HG03354 (cell line): ENCODE results near the gene ACYP1.

Source experiments
- ATAC-seq: cut with Tn5 transposase; IDR thresholded peaks from one replicate; pipeline ENCODE4 v1.9.1; 2021; ENCODE audit warnings: mild to moderate bottlenecking; ENCODE audit not compliant: unreplicated experiment, poor library complexity, severe bottlenecking

The ACYP1 gene

DNA sequence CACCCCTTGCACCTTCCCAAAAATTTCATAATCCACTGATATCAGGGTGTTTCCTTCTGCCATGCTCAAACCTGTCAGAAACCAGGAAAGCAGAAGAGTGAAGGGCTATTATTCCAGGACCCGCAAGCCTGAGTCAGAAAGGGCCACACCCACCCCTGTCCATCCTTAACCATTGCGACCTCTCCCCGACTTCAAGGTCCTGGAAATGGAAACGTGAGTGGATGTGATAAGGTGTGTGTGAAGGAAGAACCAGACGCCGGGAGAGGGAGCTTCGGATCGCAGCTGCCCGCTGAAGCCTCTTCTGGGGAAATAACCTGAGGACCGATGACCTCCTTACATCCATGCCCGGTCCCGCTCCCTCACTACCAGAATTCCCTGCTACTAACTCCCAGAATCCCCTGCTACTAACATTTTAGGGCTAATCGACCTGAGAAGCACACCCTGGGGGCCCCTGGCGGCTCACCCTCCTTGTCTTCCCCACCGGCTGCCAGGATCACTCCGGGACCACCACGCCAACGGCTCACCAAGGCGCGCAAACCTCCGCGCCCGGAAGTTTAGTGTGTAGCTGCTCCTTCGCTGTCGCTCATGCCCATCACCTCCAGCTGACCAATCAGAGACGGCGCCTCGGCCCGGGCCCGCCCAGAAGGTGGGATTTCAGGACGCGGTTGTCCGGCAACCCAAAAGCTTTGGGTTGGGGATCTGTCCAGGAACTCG lies at the start of gene ACYP1:
Gene ACYP1, minus strand, starts transcription at position 534 of the 714 bp plus-strand sequence. Its CDS starts 471 bp downstream, at position 63.
- peak; percentile 98 for ATAC-seq

DNA sequence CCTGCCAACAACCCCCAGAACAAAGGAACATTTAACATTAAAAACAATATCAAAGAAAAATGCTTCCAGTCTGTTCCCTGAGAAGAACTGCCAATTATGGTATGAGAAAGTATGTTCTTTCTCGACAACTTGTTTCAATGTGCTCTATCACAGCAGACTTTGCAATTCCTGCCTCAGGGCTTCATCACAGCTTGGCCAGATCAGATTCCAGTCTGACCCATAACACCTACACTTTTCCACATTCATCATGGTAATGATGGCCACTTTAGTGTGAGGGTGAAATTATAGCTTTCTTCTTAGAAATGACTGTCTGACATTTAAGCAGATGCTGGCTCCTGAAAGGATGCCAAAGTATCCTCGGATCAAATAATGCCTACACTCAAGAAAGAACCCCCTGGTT lies 46.1 kb upstream of the ACYP1 start:
- ATAC-seq, result no peak

DNA sequence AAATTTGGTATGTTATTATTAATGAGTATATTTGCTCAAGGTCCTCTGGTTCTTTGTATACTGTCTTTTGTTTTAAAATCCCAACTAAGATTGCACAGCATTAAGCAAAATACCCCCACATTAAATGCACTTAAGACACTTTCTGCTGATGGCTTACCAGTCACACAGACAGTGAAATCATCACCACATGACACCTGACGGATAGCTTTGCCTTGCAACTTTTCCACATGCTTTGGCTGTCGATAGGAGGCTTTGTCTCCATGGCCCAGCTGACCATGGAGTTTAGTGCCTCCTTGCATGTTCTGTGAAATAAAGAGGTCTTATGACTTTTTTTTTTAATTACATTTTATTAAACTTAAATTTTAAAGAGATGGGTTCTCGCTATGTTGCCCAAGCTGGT lies 43.4 kb upstream of the ACYP1 start:
- ATAC-seq, result no peak

DNA sequence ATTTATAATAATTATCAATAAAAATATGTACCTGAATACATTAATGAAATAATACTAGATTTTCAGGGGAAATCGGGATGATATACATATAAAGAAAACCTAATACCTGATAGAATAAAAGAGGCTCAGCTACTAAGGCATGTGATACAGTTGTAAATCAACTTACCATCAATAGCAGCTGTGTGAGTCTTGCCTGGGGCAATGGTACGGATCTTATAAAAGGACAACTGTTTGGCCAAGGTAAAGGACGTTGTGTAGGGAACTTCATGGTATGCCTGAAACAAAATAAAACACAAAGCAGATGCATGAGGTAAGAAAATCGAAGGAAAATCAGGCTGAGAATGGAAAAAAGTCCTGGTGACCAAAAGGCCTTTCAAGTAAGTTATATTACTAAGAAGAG lies 37.7 kb upstream of the ACYP1 start:
- ATAC-seq, result no peak

DNA sequence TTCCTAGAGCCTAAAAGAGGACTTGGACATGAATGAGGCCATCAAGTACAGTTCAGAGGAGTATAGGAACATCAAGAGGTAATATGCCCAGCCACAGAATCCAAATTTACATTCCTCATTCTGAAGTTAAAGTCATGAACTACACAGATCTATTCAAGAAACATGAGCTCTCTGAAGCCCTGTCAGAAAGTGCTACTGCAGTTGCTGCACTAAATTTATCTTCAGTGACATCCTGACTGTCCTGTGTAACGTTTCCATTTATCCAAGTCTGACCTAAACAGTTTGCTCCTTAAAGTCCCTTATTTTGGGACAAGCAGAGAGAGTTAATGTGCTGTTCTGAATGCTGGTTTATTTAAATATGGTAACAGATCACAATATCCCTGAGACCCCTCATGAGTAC lies 34.9 kb upstream of the ACYP1 start:
- ATAC-seq, result no peak

DNA sequence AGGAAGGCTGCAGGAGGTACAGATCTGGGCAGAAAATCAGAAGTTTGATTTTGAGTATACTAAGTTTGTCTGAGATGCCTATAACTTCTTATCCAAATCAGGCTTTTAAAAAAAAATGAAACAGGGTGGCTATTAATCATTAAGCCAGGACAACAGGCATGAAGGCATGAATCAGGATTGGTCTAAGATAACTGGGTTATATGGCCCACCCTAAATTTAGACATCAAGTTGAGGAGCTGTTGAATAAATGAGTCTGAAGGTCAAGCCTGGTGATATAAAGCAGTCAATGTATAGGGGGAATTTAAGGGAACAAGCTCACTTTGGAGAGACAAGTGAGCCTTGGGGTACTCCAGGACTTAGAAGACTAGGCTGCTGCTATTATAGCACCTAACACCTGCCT lies 34.4 kb upstream of the ACYP1 start:
- no peak for ATAC-seq

DNA sequence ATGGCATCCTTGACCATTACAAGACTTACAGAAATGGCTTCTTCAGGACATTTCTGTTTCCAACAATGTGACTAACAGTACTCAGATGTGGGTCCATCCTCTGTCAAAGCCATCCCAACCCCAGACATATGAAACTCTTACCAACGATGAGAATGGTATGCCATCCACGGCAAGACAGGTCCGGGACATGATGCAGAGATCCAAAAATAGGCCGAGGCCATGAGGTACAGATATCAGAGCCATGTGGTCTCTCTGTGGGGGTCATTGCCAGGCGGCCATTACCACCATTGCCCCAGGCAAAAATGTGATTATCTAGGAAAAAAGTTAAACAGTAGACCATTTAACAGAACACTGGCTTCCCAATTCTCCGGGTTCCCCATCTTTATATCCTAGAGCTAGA lies 33.1 kb upstream of the ACYP1 start:
- ATAC-seq, result no peak

DNA sequence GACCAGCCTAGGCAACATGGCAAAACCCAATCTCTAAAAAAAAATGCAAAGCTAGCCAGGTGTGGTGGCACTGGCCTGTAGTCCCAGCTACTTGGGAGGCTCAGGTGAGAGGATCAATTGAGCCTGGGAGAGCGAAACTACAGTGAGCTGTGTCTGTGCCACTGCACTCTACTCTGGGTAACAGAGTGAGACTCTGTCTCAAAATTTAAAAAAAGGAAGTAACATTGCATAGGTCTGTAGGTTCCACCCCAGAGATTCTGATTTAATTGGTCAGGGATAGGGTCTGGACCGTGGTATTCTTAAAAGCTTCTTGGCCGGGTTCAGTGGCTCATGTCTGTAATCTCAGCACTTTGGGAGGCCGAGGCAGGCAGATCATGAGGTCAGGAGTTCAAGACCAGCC lies 31.9 kb upstream of the ACYP1 start:
- no peak for ATAC-seq

DNA sequence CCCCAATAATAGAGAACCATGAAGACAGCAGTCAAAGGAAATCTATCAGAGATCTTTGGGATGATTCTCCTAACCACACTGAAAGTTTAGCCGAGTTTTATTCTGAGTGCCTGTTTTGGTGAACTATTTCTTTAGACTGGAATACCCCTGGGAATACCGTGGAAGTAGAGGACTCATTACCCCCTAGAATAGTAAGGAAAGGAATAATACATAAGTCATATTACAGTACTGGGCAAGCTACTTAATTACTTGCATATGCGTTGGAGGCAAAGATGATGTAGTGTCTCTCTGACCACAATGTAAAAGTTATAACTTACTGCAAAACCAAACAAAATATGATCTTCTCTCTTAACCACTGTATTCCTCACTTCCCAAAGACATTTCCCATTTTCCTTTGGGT lies 31.1 kb upstream of the ACYP1 start:
- ATAC-seq, result no peak

DNA sequence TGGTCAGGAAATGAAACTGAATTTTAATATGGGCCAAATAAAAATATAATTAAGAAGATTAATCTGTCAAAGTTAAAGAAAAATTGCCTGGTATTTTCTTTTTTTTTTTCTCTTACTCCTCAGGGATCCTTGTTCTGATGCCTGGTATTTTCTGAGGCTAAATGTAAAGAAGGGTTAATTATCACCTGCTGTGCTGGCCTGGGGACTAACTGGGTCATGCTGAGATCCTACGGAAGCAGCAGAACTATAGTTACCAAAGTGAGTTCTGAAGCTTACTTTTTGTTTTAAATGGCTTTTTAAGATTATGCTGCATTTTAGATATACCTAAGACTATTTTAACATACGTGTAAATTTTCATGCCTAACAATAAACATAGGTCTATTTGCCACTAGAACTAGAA lies 28.9 kb upstream of the ACYP1 start:
- ATAC-seq, result no peak

DNA sequence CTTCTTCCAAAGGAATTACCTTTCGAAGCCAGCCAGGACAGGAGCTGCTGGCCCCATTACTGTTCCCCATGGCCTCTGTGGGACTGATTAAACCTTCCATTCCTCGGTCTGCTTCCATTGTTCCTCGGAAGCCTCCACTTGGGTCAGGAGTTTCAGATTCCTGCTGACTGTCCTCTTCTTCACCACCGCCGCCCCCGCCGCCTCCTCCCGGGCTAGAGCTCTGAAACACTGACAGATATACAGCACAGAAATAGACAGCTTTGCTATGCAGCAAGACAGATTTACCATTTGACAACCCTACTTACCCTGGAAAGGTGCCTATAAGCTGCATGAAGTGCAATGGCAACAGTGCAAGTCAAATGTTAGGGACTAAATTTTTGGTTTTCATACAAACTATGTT lies 27.4 kb upstream of the ACYP1 start:
- no peak for ATAC-seq

DNA sequence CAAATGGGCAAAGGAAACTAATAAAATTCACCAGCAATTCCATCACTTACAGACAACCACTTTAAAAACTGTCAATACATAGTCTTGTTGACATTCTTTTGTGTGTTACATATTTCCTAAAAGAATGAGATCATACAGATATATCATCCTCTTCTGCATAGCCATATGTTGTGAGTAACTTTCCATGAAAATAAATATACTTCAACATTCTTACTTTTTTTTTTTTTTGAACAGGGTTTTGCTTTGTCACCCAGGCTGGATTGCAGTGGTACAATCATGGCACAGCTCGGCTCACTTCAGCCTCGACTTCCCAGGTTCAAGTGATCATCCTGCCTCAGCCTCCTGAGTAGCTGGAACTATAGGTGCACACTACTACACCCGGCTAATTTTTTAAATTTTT lies 26.5 kb upstream of the ACYP1 start:
- no peak for ATAC-seq

DNA sequence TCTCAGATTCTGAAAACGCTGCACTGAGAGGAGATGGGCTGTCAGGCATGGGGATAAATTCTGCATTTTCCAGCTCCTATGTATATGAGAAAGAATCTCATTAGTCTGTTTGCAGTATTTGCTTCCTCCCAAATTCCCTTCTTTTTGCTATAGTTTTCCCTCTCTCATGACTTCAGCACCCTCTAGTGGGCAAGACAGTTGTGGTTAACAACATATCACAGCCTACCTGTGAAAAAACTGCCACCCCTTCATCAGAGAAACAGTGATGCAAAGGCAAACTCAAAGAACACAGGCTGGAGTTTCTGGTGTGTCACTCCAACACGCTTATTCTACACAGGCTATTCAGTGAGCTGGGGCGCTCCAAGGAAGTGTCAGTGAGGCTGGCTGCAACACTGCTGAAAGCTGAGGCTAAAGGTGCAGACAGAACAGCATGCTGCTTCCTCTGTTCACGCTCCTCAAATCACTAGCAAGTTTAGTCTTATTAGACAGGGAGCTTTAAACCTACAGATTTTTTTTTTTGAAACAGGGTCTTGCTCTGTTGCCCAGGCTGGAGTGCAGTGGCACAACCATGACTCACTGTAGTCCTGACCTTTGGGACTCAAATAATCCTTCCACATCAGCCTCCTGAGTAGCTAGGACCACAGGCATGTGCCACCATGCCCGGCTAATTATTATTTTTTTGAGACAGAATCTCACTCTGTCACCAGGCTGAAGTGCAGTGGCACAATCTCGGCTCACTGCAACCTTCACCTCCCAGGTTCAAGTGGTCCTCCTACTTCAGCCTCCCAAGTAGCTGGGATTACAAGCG lies 24.9 kb upstream of the ACYP1 start:
- ATAC-seq, result no peak

DNA sequence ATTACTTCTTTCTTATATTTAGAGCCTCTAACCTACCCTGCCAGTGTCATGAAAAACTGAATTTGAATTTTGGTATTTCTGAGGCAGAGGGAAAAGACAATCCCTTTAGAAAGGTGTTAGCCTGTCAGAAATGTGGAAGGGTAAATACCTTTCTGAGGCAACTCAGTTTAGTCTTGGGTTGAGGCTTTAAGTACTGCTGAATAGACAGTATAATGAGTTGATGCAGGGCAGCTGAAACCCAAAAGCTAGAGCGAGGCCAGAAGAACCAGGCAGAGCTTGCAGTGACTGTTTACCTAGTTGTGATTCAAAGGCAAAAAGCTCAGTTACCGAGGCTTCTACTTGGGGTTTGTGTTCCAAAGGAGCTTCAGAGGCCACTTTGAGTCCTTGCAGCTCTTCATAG lies 24.3 kb upstream of the ACYP1 start:
- no peak for ATAC-seq

DNA sequence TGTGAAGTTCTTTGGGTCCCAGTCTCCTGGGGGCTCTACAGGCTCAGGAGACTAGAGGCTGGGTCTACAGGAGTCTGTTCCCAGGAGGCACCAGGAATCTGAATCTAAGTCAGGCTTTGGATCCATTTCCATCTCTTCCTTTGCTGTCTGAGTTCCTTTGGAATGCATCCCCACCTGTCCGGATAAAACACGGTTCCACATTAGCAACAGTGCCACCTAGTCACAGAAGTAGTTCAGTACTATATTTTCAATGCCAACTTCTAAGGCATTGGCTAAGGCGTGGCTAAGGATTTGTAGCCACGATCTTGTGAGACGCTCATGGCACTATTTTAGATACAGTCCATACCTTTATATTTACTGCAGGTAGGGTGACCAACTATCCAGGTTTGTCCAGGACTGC lies 20.7 kb upstream of the ACYP1 start:
- ATAC-seq, result no peak

DNA sequence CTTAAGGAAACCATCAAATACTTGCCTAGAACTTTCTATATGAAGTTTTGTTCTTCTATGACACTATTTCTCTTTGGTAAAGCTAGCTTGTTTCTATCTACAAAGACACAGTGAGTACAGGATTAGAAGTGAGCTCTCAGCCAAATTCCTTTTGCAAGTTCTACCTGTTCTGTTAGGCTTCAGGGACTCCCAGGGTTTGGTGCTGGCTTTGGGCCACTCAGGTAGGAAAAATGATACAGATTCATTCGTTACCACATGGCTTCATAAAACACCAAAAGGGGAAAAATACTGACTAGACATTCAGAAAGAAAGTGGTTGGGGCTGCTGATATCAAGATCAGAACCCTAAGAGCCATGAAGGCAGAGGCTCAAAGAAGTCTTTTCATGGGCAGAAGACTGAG lies 19.4 kb upstream of the ACYP1 start:
- ATAC-seq, result no peak

DNA sequence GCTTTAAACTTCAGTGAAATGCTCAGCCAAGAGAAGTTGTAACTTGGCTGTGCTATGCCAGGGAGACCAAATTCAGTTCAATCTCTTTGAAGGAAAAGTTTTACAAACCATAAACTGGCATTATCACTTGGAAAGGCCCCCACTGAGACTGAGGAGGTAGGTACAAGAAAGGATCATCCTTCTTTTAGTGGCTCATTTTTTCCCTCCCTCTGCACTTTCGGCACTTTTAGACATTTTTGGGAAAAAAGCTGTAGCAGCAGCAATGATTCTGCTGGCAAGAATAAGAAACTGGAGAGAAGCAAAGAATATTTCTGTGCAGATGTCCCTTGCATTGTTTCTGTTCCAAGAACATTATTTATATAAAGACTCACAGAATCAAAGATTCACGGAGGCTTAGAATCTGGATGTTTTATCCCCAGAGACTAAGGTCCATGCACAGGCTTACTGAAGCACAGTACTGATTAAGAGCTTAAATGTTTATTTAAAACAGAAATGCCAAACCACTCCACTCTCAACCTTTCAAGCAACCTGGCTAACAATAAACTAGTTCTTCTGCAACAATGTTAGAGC lies 17.9 kb upstream of the ACYP1 start:
- no peak for ATAC-seq

DNA sequence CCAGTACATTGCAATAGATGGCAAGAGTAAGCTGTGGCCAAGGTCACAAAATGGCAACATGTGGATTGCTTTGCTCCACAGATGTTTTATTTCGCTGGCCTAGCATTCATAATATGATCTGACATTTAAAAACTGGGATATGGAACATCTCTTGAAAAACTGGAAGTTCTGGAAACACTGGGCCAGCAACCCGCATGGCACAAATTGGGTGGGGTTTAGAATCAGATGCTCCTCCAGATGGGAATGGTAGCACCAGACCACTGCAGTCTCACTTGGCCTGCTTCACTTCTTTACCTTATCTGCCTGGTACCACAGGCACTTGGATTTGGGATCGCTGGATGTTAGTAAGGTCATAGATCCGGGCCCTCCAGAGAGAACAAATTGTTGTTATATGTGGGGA lies 15.7 kb upstream of the ACYP1 start:
- no peak for ATAC-seq

DNA sequence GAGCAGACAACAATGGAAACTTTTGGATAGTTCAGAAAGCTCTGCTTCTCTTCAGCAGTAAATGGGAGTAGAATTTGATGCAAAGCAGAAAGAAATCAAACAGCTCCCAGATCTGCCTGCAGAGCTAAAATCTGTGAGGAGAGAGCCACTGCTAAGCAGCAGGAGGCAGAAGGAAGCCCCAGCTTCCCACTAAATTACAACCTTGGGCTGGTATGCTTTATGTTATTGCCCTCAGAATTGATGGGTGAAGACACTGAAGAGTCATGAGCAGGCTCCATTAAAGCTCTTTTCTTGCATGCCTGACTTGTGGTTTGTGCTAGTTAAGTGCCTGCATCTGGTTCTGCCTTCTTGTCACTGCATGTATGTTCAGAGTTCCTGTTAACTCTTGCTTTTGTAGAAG lies 14.0 kb upstream of the ACYP1 start:
- ATAC-seq, result no peak

DNA sequence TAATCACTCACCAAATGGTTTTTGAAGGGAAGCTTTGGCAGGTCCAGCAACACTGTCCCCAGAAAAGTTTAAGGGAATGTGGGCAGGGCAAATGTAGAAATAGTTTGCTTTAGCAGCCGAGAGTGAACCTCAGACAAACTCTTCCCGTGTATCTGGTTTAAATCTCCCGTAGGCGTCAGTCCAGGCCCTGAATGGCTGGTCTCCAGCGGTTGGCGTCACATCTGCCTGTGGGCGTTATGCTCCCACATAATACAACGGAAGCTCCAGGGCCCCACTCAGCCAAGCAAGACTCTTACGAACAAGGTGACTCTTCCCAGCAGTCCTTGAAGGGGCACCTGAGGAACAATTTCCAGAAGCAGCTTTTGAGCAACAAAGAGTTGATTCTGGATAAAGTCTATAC lies 6.6 kb upstream of the ACYP1 start:
- no peak for ATAC-seq

DNA sequence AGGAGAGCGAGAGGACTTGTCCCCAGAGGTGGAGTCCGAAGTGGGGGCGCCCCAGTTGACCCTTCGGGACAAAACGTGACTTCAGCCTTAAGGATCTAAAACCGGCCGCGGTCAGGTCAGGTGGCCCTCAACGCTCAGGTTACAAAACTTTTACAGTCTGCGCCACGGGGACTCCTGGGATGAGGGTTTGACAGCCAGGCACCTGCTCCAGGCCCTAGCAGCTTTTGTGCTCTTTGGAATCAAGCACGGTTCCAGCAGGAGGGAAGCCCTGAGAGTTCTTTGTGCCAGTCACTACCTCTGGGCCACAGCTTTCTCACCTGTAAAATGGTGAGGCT lies 6.0 kb upstream of the ACYP1 start:
- no peak for ATAC-seq
